Mononuclear cell (primary cell): Measurements from ENCODE around the gene HDHD5. TPM values are rescaled to one million over a fixed set of nuclear protein-coding genes. Genes with fewer than 3 reads are reported as not detected.

Experiments
- H3K27me3 ChIP-seq: 2 replicates; pipeline ENCODE4 v1.6.0; 2011; ENCODE audit warnings: low read length, control low read depth; ENCODE audit not compliant: insufficient read depth
- H3K4me1 ChIP-seq: 2 replicates; pipeline ENCODE4 v1.5.1; 2011; ENCODE audit warnings: mild to moderate bottlenecking, low read length, control low read depth; ENCODE audit not compliant: insufficient read depth
- H3K4me3 ChIP-seq: 2 replicates; pipeline ENCODE4 v1.5.1; 2011; ENCODE audit warnings: mild to moderate bottlenecking, low read length, moderate library complexity
- H3K9me3 ChIP-seq: 2 replicates; pipeline ENCODE4 v1.5.1; 2011; ENCODE audit warnings: low read depth, mild to moderate bottlenecking, control low read depth, low read length
- total RNA-seq: library from RNA; depleted of rRNA; stranded (reverse); fragments of >200 nt; gene quantifications from one replicate; pipeline ENCODE4 v1.2.3, GENCODE V29; 2012

Gene HDHD5
- total RNA-seq, result 12.5 TPM

DNA sequence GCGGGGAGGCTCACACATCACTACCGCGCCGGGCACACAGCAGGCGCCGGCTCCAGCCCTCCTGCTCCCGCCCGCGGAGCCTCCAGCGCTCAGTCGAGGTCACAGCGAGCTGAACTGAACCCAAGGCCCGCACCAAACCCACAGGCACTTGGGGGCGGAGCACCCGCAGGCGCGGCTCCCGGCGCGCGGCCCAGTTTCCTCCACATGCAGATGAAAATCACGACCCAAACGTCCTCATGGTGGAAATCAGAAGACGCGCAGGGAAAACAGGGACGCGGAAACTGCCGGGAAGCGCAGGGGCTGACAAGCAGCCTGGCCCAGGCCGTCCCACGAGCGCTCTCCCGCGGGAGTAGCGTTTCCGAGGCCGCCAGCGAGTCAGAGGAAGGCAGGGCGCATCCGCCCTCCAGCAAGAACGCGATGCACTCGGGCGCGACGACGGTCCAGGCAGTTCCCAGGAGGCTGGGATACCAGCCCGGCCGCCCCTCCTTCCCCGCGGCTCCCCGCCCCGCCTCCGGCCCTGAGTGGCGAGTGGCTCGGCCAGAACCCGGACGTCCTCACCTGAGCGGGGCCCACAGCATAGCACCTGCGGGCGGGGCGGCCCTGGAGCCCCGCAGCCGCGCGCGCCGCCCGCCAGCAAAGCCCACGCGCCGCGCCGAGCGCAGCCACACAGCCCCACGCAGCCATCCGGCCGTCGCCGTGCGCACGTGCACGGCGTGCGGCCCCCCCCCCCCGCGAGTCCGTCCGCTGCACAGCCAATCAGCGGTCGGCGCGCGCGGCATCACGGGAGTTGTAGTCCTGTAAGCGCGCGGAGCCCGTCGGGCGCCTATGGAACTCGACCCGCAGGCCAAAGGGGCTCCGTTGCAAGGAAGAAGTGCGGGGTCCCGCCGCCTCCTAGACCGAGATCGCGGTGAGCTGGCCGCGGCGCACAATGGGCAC lies at the start of gene HDHD5:
Gene HDHD5, minus strand, starts transcription at position 710 of the 936 bp plus-strand sequence. Its CDS starts 26 bp downstream, at position 684.
- Histone ChIP-seq H3K27me3 (no peaks in the 10 kb centered on the region), H3K4me1 (peaks cover 53% of the 10 kb centered on the region), H3K9me3 (no peaks in the 10 kb centered on the region), H3K4me3 (peak within 1 kb of the TSS; percentile 60)

GRCh38 chr22:17205432-17205831 lies 46.4 kb upstream of the HDHD5 start:
- Histone ChIP-seq H3K9me3 (no peaks in the 10 kb centered on the region), H3K27me3 (no peaks in the 10 kb centered on the region), H3K4me3 (no peak overlapping the region), H3K4me1 (no peaks in the 10 kb centered on the region)

DNA sequence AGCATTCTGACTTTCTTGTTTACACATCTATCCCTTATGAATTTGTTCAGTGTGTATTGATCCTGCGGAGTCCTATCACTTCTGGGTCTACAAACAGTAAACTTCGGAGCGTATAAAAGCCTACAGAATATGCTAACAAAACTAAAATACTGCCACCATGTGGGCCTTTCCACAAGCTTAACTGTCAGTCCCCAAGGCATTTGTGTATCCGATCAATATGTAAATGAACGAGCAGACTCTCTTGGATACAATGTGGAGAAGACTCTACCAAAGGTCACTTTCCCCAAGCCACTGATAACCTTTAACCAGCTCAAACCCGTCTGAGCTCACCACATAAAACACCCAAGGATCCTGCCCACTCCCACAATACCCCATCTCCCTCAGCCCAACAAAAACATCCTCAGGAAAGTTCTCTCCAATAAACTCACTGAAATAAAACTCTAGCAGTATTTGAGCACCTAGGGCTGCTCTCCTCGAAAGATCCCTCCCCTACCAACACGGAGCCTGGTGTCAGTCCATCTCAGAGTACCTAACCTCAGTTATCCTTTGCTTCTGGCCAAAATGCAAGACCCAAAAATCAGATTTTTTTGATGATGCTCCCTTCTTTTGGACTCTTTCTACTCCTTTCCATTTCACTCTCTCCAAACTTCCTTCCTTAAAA lies 42.3 kb upstream of the HDHD5 start:
- no peaks in the 10 kb centered on the region for H3K27me3 ChIP-seq
- no peak overlapping the region for H3K4me3 ChIP-seq
- no peaks in the 10 kb centered on the region for H3K9me3 ChIP-seq
- H3K4me1 ChIP-seq, result no peaks in the 10 kb centered on the region

GRCh38 chr22:17199003-17199731 lies 40.1 kb upstream of the HDHD5 start:
- no peaks in the 10 kb centered on the region for H3K9me3 ChIP-seq
- no peak overlapping the region for H3K4me3 ChIP-seq
- no peaks in the 10 kb centered on the region for H3K27me3 ChIP-seq

GRCh38 chr22:17198170-17199002 lies 39.3 kb upstream of the HDHD5 start:
- H3K4me3 ChIP-seq, result no peak overlapping the region
- H3K9me3 ChIP-seq, result no peaks in the 10 kb centered on the region
- H3K27me3 ChIP-seq, result no peaks in the 10 kb centered on the region
- H3K4me1 ChIP-seq, result no peaks in the 10 kb centered on the region

More at GRCh38 chr22:17199003-17199731, 40.1 kb upstream of the HDHD5 start:
- H3K4me1 ChIP-seq, result no peaks in the 10 kb centered on the region

GRCh38 chr22:17194213-17194612 lies 35.1 kb upstream of the HDHD5 start:
- Histone ChIP-seq H3K4me3 (no peak overlapping the region), H3K4me1 (no peaks in the 10 kb centered on the region), H3K9me3 (no peaks in the 10 kb centered on the region), H3K27me3 (no peaks in the 10 kb centered on the region)

GRCh38 chr22:17192186-17192585 lies 33.1 kb upstream of the HDHD5 start:
- Histone ChIP-seq H3K27me3 (no peaks in the 10 kb centered on the region), H3K4me1 (no peaks in the 10 kb centered on the region), H3K9me3 (no peaks in the 10 kb centered on the region), H3K4me3 (no peak overlapping the region)

- Histone ChIP-seq H3K4me3 (no peak overlapping the region), H3K27me3 (no peaks in the 10 kb centered on the region), H3K9me3 (no peaks in the 10 kb centered on the region), H3K4me1 (no peaks in the 10 kb centered on the region)
Observed at GRCh38 chr22:17191163-17191784, 32.2 kb upstream of the HDHD5 start.

DNA sequence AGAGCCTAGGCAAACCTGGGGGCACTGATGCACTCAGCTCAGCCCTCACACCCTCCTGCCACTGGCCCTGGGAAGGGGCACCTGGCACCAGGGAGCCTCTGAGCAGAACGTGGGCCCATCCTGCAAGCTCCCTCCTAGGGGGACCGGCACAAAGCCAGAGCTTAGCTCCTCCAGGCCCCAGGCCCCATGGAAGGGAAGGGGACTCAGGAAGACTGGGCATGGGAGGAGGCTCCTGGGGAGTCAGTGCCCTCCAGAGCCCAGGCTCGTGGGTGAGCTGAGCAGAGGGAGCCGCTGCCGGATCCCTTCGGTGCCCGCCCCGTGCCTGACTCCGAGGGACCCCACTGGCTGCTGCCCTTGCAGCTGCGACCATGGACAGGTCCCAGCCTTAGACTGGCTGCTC lies 31.6 kb upstream of the HDHD5 start:
- Histone ChIP-seq H3K4me3 (no peak overlapping the region), H3K9me3 (no peaks in the 10 kb centered on the region), H3K27me3 (no peaks in the 10 kb centered on the region), H3K4me1 (no peaks in the 10 kb centered on the region)

DNA sequence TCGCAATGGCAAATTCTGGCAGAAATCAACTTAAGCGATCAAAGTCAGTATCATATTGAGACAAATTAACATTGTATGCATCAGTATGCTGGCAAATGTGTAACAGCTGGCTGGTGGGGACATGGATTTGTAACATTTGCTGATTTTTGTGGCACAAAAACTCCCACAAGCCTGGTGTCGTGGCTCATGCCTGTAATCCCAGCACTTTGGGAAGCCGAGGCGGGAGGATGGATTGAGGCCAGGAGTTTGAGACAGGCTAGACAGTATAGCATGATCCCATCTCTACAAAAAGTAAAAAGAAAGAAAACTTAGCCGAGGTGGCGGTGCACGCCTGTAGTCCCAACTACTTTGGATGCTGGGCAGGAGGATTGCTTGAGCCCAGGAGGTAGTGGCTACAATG lies 17.6 kb upstream of the HDHD5 start:
- Histone ChIP-seq H3K9me3 (no peaks in the 10 kb centered on the region), H3K4me3 (no peak overlapping the region), H3K4me1 (peaks cover 7% of the 10 kb centered on the region), H3K27me3 (no peaks in the 10 kb centered on the region)

DNA sequence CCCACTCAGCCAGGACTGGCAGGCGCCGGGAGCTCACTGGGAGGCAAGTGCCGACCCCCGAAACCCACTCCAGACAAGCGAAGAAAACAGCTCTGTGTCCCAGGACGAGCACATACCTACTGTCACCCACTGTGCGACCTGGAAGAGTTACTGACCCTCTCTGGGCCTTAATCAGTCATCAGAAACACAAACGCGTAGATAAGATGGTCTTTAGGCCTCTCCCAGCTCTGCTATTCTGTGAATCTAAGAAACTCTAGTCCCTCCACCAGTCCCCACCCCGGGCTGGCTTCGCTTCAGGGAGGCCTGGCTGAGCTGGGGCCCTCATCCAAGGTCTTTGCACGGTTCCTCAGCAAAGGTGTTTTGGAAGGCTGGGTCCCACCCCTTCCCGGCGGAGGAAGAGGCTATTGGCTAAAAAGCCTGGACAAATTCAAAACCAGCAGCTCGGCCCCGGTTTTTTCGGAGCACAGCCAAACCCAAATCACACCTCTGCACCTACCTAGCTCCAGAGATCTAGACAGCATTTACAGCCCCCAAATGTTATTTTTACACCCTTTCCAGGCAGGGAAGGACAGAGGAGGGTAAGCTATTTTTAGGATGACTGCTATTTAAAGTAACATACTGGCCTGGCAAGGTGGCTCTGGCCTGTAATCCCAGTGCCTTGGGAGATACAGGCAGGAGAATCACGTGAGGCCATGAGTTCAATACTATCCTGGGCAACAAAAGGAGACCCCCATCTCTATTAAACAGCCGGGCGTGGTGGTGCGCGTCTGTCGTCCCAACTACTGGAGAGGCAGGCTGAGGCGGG lies 13.2 kb upstream of the HDHD5 start:
- Histone ChIP-seq H3K9me3 (no peaks in the 10 kb centered on the region), H3K4me3 (peak overlapping the region; percentile 55), H3K27me3 (no peaks in the 10 kb centered on the region), H3K4me1 (peaks cover 17% of the 10 kb centered on the region)

DNA sequence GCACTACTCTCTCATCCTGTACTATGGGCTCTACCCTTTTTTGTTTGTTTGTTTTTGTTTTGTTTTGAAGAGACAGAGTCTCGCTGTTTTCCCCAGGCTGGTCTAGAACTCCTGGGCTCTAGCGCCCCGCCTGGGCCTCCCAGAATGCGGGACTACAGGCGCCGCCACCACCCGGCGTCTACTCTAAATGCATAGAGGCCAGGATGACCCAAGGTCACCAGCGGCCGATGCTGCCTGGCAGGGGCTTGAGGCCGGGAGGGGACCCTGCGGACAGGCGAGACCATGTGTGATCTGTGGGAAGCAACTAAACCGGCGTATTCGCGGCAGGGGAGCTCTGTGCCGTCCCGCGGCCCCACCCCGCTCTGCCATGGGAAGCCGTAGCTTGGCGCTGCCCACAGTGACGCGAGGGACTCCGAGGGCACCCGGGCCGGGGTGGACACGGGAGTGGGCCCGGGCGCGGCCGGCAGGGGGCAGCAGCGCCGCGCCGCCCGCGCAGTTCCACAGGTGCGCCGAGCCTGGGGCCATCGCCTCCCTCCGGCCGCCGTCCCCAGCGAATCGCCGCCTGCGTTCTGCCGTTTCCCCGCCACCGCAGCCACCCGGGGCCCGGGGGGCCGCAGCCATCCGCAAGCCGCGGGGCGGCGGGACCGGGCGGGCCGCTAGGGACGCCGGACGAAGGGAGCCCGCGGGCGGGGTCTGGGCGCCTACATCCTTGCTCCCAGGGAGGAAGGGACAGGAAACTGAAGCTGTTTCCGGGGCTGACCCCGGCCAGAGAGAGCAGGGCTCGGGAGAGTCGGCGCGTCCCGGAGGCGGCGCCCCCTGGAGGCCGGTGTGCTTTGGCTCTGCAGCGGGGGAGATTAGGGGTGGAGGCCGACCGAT lies 12.3 kb upstream of the HDHD5 start:
- Histone ChIP-seq H3K27me3 (no peaks in the 10 kb centered on the region), H3K4me1 (peaks cover 17% of the 10 kb centered on the region), H3K4me3 (peak overlapping the region; percentile 55), H3K9me3 (no peaks in the 10 kb centered on the region)

- no peak overlapping the region for H3K4me3 ChIP-seq
- H3K9me3 ChIP-seq, result no peaks in the 10 kb centered on the region
- no peaks in the 10 kb centered on the region for H3K27me3 ChIP-seq
- H3K4me1 ChIP-seq, result peaks cover 17% of the 10 kb centered on the region
Observed at GRCh38 chr22:17167486-17167885, 8.4 kb upstream of the HDHD5 start.
